Measurements from ENCODE around the gene DAPK2. TPM values are rescaled to one million over a fixed set of nuclear protein-coding genes. Genes with fewer than 3 reads are reported as not detected.

Gene DAPK2
- total and polyA plus RNA-seq, 2 donors (not counting 1 experiment from before 2014, with no cell fraction given) = 8.3 to 31.9 TPM

- H3K27ac ChIP-seq (ENCODE audit: low read length in 2 of 2) = no peak overlapping the region
- no peak overlapping the region for H3K4me2 ChIP-seq (replicated peaks; ENCODE audit: low read depth, low read length, poor library complexity, severe bottlenecking)
- H3K9me3 ChIP-seq (ENCODE audit: control extremely low read depth in 1 of 3, control insufficient read depth in 2 of 3, insufficient read depth in 1 of 3, low read length in 2 of 3) = no peaks in the 10 kb centered on the region
- no CpG with 5 or more reads among the region's 1 CpG for WGBS (ENCODE audit: insufficient coverage)
- TF ChIP-seq EZH2 (IDR thresholded peaks at IDR 0.05; ENCODE audit: borderline replicate concordance, insufficient read depth, low read depth, low read length, poor library complexity, severe bottlenecking) = no peak
- TF ChIP-seq, protein P1, sequence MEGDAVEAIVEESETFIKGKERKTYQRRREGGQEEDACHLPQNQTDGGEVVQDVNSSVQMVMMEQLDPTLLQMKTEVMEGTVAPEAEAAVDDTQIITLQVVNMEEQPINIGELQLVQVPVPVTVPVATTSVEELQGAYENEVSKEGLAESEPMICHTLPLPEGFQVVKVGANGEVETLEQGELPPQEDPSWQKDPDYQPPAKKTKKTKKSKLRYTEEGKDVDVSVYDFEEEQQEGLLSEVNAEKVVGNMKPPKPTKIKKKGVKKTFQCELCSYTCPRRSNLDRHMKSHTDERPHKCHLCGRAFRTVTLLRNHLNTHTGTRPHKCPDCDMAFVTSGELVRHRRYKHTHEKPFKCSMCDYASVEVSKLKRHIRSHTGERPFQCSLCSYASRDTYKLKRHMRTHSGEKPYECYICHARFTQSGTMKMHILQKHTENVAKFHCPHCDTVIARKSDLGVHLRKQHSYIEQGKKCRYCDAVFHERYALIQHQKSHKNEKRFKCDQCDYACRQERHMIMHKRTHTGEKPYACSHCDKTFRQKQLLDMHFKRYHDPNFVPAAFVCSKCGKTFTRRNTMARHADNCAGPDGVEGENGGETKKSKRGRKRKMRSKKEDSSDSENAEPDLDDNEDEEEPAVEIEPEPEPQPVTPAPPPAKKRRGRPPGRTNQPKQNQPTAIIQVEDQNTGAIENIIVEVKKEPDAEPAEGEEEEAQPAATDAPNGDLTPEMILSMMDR (IDR thresholded peaks at IDR 0.05) = no peak
- Mint-ChIP-seq H3K9me3 (ENCODE audit: insufficient read depth) (no peaks in the 10 kb centered on the region), H3K27me3 (no peaks in the 10 kb centered on the region), H3K27ac (no peak overlapping the region), H3K4me3 (no peak overlapping the region), H3K4me1 (peaks cover 18% of the 10 kb centered on the region)
- DNase-seq (no peak), ATAC-seq (ENCODE audit: low read depth) (no peak)
- intact Hi-C loops (cut with micrococcal nuclease) = no loop called here
- no peaks in the 10 kb centered on the region for H3K36me3 ChIP-seq (replicated peaks in 1 of 2; ENCODE audit: control extremely low read depth in 1 of 2, control insufficient read depth in 1 of 2, extremely low read depth in 1 of 2, insufficient read depth in 2 of 2, low read length in 1 of 2)
- no peak overlapping the region for H2AFZ ChIP-seq (ENCODE audit: insufficient read depth, low read depth, low read length, poor library complexity, severe bottlenecking)
- H3K79me2 ChIP-seq (ENCODE audit: control insufficient read depth, insufficient read depth, low read length) = no peaks in the 10 kb centered on the region
- POLR2A ChIA-PET = interaction anchor here (0.6 kb wide), 1 partner anchor 89 kb away, joined by 5 read pairs; no protein-coding TSS in a partner anchor
- peaks cover 0 to 6% of the 10 kb centered on the region in 2 donors for H3K4me1 ChIP-seq (ENCODE audit: control insufficient read depth in 2 of 2, insufficient read depth in 2 of 2, low read length in 2 of 2)
- H4K20me1 ChIP-seq (ENCODE audit: control insufficient read depth, insufficient read depth, low read length, poor library complexity, severe bottlenecking) = no peaks in the 10 kb centered on the region
- H3K4me3 ChIP-seq (ENCODE audit: control extremely low read depth in 1 of 5, extremely low read depth in 1 of 5, insufficient read depth in 1 of 5, low read depth in 2 of 5, low read length in 4 of 5) = no peak overlapping the region
- CTCF ChIA-PET = interaction anchor here (0.6 to 1.9 kb wide), 2 partner anchors 27 to 82 kb away, joined by 3 to 9 read pairs; no protein-coding TSS in a partner anchor
- H3K9ac ChIP-seq (ENCODE audit: low read length) = no peak overlapping the region
- H3K27me3 ChIP-seq (replicated peaks in 1 of 4; ENCODE audit: control extremely low read depth in 1 of 4, control insufficient read depth in 3 of 4, insufficient read depth in 4 of 4, low read length in 3 of 4) = no peaks in the 10 kb centered on the region
These were observed 74.4 kb downstream of the DAPK2 start for GRCh38 chr15:63971904-63972303.

GRCh38 chr15:63971427-63971805, 74.9 kb downstream of the DAPK2 start:
- ChIA-PET CTCF (interaction anchor here (1.7 to 1.9 kb wide), 2 partner anchors 24 to 26 kb away, joined by 3 to 9 read pairs; no protein-coding TSS in a partner anchor), POLR2A (interaction anchor here (0.7 kb wide), 1 partner anchor 23 kb away, joined by 5 read pairs; no protein-coding TSS in a partner anchor)
- Histone ChIP-seq H3K27me3 (replicated peaks in 1 of 4; ENCODE audit: control extremely low read depth in 1 of 4, control insufficient read depth in 3 of 4, insufficient read depth in 4 of 4, low read length in 3 of 4) (no peaks in the 10 kb centered on the region), H3K4me2 (replicated peaks; ENCODE audit: low read depth, low read length, poor library complexity, severe bottlenecking) (no peak overlapping the region), H3K9me3 (ENCODE audit: control extremely low read depth in 1 of 3, control insufficient read depth in 2 of 3, insufficient read depth in 1 of 3, low read length in 2 of 3) (no peaks in the 10 kb centered on the region), H4K20me1 (ENCODE audit: control insufficient read depth, insufficient read depth, low read length, poor library complexity, severe bottlenecking) (no peaks in the 10 kb centered on the region), H3K36me3 (replicated peaks in 1 of 2; ENCODE audit: control extremely low read depth in 1 of 2, control insufficient read depth in 1 of 2, extremely low read depth in 1 of 2, insufficient read depth in 2 of 2, low read length in 1 of 2) (no peaks in the 10 kb centered on the region), H3K4me1 (ENCODE audit: control insufficient read depth in 2 of 2, insufficient read depth in 2 of 2, low read length in 2 of 2) (peaks cover 0 to 6% of the 10 kb centered on the region in 2 donors), H3K4me3 (ENCODE audit: control extremely low read depth in 1 of 5, extremely low read depth in 1 of 5, insufficient read depth in 1 of 5, low read depth in 2 of 5, low read length in 4 of 5) (no peak overlapping the region), H3K27ac (ENCODE audit: low read length in 2 of 2) (no peak overlapping the region), H2AFZ (ENCODE audit: insufficient read depth, low read depth, low read length, poor library complexity, severe bottlenecking) (no peak overlapping the region), H3K79me2 (ENCODE audit: control insufficient read depth, insufficient read depth, low read length) (no peaks in the 10 kb centered on the region), H3K9ac (ENCODE audit: low read length) (no peak overlapping the region)
- H3K4me1 Mint-ChIP-seq = peaks cover 18% of the 10 kb centered on the region
- no peak overlapping the region for H3K4me3 Mint-ChIP-seq
- H3K9me3 Mint-ChIP-seq (ENCODE audit: insufficient read depth) = no peaks in the 10 kb centered on the region
- intact Hi-C loops (cut with micrococcal nuclease) = no loop called here
- WGBS (ENCODE audit: insufficient coverage) = 100% methylated on average over 1 of the region's 2 CpGs
- H3K27me3 Mint-ChIP-seq = no peaks in the 10 kb centered on the region
- TF ChIP-seq EZH2 (IDR thresholded peaks at IDR 0.05; ENCODE audit: borderline replicate concordance, insufficient read depth, low read depth, low read length, poor library complexity, severe bottlenecking) = no peak
- TF ChIP-seq, protein P1 (IDR thresholded peaks at IDR 0.05) = no peak
- ATAC-seq (ENCODE audit: low read depth) (no peak), DNase-seq (no peak)
- H3K27ac Mint-ChIP-seq = peak overlapping the region; percentile 32

Measured in B cell (primary cell).